ENCODE results near the gene TPH1. TPM values are rescaled to one million over a fixed set of nuclear protein-coding genes. Genes with fewer than 3 reads are reported as not detected.

Gene TPH1
- total RNA-seq, 1 donor from 2014 or later = 0.18 TPM

- ATAC-seq = no peak
- Histone ChIP-seq H3K9me3 (no peaks in the 10 kb centered on the region), H3K27ac (no peak overlapping the region), H3K27me3 (ENCODE audit: low read depth) (no peaks in the 10 kb centered on the region), H3K4me1 (no peaks in the 10 kb centered on the region), H3K4me3 (no peak overlapping the region), H3K36me3 (no peaks in the 10 kb centered on the region)
- no peak for TF ChIP-seq CTCF (IDR thresholded peaks at IDR 0.05)
- DNase-seq = no peak
- intact Hi-C loops (cut with DNase I) = no loop called here
Measured at GRCh38 chr11:18067372-18067771, 21.3 kb upstream of the TPH1 start.

GRCh38 chr11:18066626-18067025, 20.6 kb upstream of the TPH1 start:
- no peak overlapping the region for H3K27ac ChIP-seq
- no peak for ATAC-seq
- H3K4me1 ChIP-seq = no peaks in the 10 kb centered on the region
- TF ChIP-seq CTCF (IDR thresholded peaks at IDR 0.05) = no peak
- no peak overlapping the region for H3K4me3 ChIP-seq
- intact Hi-C loops (cut with DNase I) = no loop called here
- H3K27me3 ChIP-seq (ENCODE audit: low read depth) = no peaks in the 10 kb centered on the region
- no peaks in the 10 kb centered on the region for H3K36me3 ChIP-seq
- DNase-seq = no peak
- H3K9me3 ChIP-seq = no peaks in the 10 kb centered on the region

GRCh38 chr11:18065572-18065971, 19.5 kb upstream of the TPH1 start:
- intact Hi-C loops (cut with DNase I) = no loop called here
- Histone ChIP-seq H3K4me3 (no peak overlapping the region), H3K27ac (no peak overlapping the region), H3K27me3 (ENCODE audit: low read depth) (no peaks in the 10 kb centered on the region), H3K36me3 (no peaks in the 10 kb centered on the region), H3K4me1 (no peaks in the 10 kb centered on the region), H3K9me3 (no peaks in the 10 kb centered on the region)
- ATAC-seq (no peak), DNase-seq (no peak)
- no peak for TF ChIP-seq CTCF (IDR thresholded peaks at IDR 0.05)

- Histone ChIP-seq H3K4me1 (no peaks in the 10 kb centered on the region), H3K36me3 (no peaks in the 10 kb centered on the region), H3K4me3 (no peak overlapping the region), H3K27me3 (ENCODE audit: low read depth) (no peaks in the 10 kb centered on the region), H3K9me3 (no peaks in the 10 kb centered on the region), H3K27ac (no peak overlapping the region)
- intact Hi-C loops (cut with DNase I) = no loop called here
- ATAC-seq (no peak), DNase-seq (no peak)
- TF ChIP-seq CTCF (IDR thresholded peaks at IDR 0.05) = no peak
Measured at GRCh38 chr11:18064450-18065054, 18.5 kb upstream of the TPH1 start.

GRCh38 chr11:18063862-18064434, 17.9 kb upstream of the TPH1 start:
- no peaks in the 10 kb centered on the region for H3K36me3 ChIP-seq
- H3K27ac ChIP-seq = no peak overlapping the region
- H3K27me3 ChIP-seq (ENCODE audit: low read depth) = no peaks in the 10 kb centered on the region
- H3K4me1 ChIP-seq = no peaks in the 10 kb centered on the region
- intact Hi-C loops (cut with DNase I) = no loop called here
- TF ChIP-seq CTCF (IDR thresholded peaks at IDR 0.05) = no peak
- ATAC-seq (no peak), DNase-seq (no peak)
- H3K4me3 ChIP-seq = no peak overlapping the region
- no peaks in the 10 kb centered on the region for H3K9me3 ChIP-seq

Data from lower lobe of right lung (tissue), 2 donors.